H54 (cell line): ENCODE measurements around the gene CHODL.

Experiments
- DNase-seq: peaks from one replicate; pipeline ENCODE4 v3.0.0; 2011; ENCODE audit warnings: low spot score, mixed read lengths; ENCODE audit not compliant: insufficient read length
- FAIRE-seq: peaks from 3 replicates; lab custom pipeline; 2011; peaks lifted over from hg19 to GRCh38; lab: Jason Lieb, UNC
- POLR2A ChIP-seq: IDR thresholded peaks from 2 replicates; pipeline ENCODE4 v1.6.1; 2011; ENCODE audit warnings: low read depth, mild to moderate bottlenecking, low read length

The CHODL gene

GRCh38 chr21:18244671-18245463 is at the start of gene CHODL:
CHODL (plus strand) TSS chr21:18244833; CDS start chr21:18245224, 391 bp downstream.
- DNase-seq: no peak
- no peak for TF ChIP-seq POLR2A
- no peak for FAIRE-seq

- no peak for FAIRE-seq
- DNase-seq: no peak
Measured at GRCh38 chr21:18204931-18205330, 39.7 kb upstream of the CHODL start.

GRCh38 chr21:18218331-18218730 is 26.3 kb upstream of the CHODL start:
- no peak for TF ChIP-seq POLR2A
- FAIRE-seq: no peak
- no peak for DNase-seq

More at GRCh38 chr21:18204931-18205330, 39.7 kb upstream of the CHODL start:
- TF ChIP-seq POLR2A: no peak

GRCh38 chr21:18220498-18220897 is 24.1 kb upstream of the CHODL start:
- TF ChIP-seq POLR2A: no peak
- FAIRE-seq: no peak
- DNase-seq: no peak

GRCh38 chr21:18222346-18222745 is 22.3 kb upstream of the CHODL start:
- no peak for FAIRE-seq
- no peak for DNase-seq
- no peak for TF ChIP-seq POLR2A

GRCh38 chr21:18228060-18228739 is 16.4 kb upstream of the CHODL start:
- FAIRE-seq (no peak), DNase-seq (no peak)

GRCh38 chr21:18235545-18235944 is 9.1 kb upstream of the CHODL start:
- DNase-seq: no peak
- FAIRE-seq: no peak
- no peak for TF ChIP-seq POLR2A

More at GRCh38 chr21:18228060-18228739, 16.4 kb upstream of the CHODL start:
- TF ChIP-seq POLR2A: no peak

GRCh38 chr21:18245464-18245967 is 883 bp downstream of the CHODL start:
- FAIRE-seq (no peak), DNase-seq (no peak)
- TF ChIP-seq POLR2A: no peak

- DNase-seq: no peak
- no peak for TF ChIP-seq POLR2A
- FAIRE-seq: no peak
Measured at GRCh38 chr21:18248171-18248570, 3.5 kb downstream of the CHODL start.

GRCh38 chr21:18249672-18250071 is 5.0 kb downstream of the CHODL start:
- no peak for FAIRE-seq
- TF ChIP-seq POLR2A: no peak
- no peak for DNase-seq

- DNase-seq (no peak), FAIRE-seq (no peak)
- no peak for TF ChIP-seq POLR2A
Measured at GRCh38 chr21:18251065-18251464, 6.4 kb downstream of the CHODL start.

GRCh38 chr21:18252256-18252655 is 7.6 kb downstream of the CHODL start:
- no peak for TF ChIP-seq POLR2A
- DNase-seq (no peak), FAIRE-seq (no peak)

GRCh38 chr21:18252680-18253079 is 8.0 kb downstream of the CHODL start:
- no peak for FAIRE-seq
- DNase-seq: no peak

GRCh38 chr21:18253221-18253620 is 8.6 kb downstream of the CHODL start:
- DNase-seq (no peak), FAIRE-seq (no peak)
- TF ChIP-seq POLR2A: no peak

More at GRCh38 chr21:18252680-18253079, 8.0 kb downstream of the CHODL start:
- TF ChIP-seq POLR2A: no peak

GRCh38 chr21:18253799-18254198 is 9.2 kb downstream of the CHODL start:
- TF ChIP-seq POLR2A: no peak
- no peak for FAIRE-seq
- DNase-seq: no peak
